ENCODE data around the gene RABIF.

DNA sequence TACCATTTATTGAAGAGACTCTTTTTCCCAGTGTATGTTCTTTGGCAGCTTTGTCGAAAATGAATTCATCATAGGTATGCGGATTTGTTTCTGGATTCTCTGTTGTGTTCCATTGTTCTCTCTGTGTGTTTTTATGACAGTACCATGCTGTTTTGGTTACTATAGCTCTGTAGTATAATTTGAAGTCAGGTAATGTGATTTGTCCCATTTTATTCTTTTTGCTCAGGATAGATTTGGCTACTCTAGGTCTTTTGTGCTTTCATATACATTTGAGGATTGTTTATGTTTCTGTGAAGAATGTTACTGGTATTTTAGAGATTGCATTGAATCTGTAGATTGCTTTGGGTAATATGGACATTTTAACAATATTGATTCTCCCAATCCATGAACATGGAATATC, 43.5 kb upstream of the RABIF start:
- TF ChIP-seq CTCF (IDR thresholded peaks at IDR 0.05) (no peak), EZH2 (IDR thresholded peaks at IDR 0.05; ENCODE audit: borderline replicate concordance, insufficient read depth, low read depth, low read length, poor library complexity, severe bottlenecking) (no peak)

Measured in B cell (primary cell).